RCC 7860 (cell line): ENCODE results near the gene ZDHHC19.

Source experiments
- DNase-seq: peaks from one replicate; pipeline ENCODE4 v3.0.0-alpha.2; 2015; ENCODE audit warnings: low spot score
- FAIRE-seq: peaks from 2 replicates; lab custom pipeline; 2012; peaks lifted over from hg19 to GRCh38; lab: Jason Lieb, UNC

Gene ZDHHC19

DNA sequence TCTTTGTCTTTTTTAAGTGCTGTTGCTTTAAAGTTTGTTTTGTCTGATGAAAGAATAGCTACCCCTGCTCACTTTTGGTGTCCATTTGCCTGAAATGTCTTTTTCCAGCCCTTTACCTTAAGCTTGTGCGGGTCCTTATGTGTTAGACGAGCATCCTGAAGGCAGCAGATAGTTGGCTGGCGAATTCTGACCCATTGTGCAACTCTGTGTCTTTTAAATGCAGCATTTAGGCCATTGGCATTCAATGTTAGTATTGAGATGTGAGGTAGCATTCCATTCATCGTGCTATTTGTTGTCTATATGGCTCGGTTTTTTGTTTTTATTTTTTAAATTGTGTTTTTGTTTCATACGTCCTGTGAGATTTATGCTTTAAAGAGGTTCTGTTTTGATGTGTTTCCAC lies 55.0 kb downstream of the ZDHHC19 start:
- FAIRE-seq, result no peak
- no peak for DNase-seq

DNA sequence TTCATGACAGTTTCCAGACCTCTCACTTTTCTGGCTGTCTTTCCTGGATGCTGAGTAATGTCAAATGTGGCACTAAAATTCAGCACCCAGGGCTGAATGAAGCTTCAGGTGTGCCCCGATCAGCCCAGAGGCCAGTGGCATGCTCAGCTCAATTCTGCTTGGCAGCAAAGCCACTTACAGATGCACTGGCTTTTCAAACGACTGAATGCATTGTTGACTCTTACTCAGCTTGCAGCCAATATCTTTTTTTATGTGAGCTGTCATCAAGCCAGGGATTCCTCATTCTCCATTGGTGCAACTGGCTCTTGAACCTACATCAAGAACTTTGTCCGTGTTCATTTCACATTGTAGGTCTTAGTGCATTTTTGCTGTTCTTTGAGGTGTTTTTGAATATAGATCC lies 60.7 kb downstream of the ZDHHC19 start:
- no peak for DNase-seq
- FAIRE-seq, result no peak

DNA sequence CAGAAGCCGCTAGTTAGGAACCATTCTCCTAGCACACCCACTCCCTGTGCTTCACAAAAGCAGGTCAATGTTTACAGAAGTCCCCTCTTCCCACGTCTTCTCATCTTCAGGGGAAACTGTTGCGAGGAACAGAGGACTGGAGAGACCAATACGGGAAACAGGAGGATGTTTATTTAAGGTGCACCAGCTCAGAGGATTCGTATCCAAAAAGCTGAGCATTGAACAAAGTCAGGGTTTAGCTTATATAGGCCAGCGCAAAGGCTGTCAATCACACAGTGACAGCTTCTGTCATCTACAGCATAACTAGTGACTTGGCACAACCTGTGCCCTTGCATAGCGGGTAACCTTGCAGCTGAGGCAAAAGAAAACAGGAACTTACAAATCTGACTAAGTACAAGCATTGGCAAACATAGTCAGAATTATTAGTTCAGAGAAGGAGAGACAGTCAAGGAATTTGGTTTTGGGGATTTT lies 61.3 kb downstream of the ZDHHC19 start:
- FAIRE-seq, result no peak

DNA sequence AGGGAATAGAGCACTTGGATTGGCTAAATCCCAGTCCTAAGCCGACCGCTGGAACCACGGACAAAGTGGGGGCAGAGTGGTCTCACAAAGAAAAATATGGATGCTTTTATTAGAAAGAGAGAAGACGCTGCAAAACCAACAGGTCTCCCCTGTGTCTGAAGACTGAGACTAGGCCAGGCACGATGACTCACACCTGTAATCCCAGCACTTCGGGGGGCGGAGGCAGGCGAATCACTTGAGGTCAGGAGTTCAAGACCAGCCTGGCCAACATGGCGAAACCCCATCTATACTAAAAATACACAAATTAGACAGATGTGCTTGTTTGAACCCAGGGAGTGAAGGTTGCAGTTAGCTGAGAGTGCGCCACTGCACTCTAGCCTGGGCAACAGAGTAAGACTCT lies 61.8 kb downstream of the ZDHHC19 start:
- DNase-seq, result no peak
- no peak for FAIRE-seq

More for the DNA sequence above, 61.3 kb downstream of the ZDHHC19 start:
- no peak for DNase-seq
